ENCODE data around the gene CNTN5. TPM values are rescaled to one million over a fixed set of nuclear protein-coding genes. Genes with fewer than 3 reads are reported as not detected.

Gene CNTN5
- polyA plus RNA-seq, 1 donor (not counting 4 experiments of a cell fraction or from before 2014, with no cell fraction given): not detected

DNA sequence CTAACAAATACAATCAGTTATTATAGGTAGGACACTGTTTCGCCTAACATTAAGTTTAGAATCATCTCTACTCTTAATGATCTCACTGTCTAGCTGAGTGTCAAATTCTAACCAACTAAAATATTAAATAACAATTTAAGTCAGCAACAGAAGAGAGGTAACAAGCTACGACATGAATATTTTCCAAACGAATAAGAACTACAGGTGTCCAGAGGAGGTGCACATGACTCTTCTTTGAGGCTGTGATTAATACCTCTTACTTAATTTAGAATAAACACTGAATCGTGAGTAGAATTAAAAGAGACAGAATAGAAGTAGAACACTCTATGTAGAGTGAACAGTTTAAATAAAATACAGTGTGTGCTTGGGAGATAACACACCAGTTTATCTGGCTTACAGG lies 1047.4 kb downstream of the CNTN5 start:
- Histone ChIP-seq H3K9ac (ENCODE audit: control insufficient read depth, extremely low read depth, insufficient read depth, low read length) (no peak overlapping the region), H3K79me2 (ENCODE audit: control insufficient read depth, insufficient read depth, low read length) (no peaks in the 10 kb centered on the region), H3K4me3 (ENCODE audit: control insufficient read depth in 2 of 3, extremely low read depth in 1 of 3, insufficient read depth in 2 of 3, low read depth in 1 of 3, low read length in 3 of 3) (no peak overlapping the region), H3K36me3 (ENCODE audit: control insufficient read depth in 2 of 2, extremely low read depth in 1 of 2, insufficient read depth in 2 of 2, low read length in 2 of 2) (no peaks in the 10 kb centered on the region), H3K9me1 (ENCODE audit: control insufficient read depth, extremely low read depth, insufficient read depth, low read length) (no peaks in the 10 kb centered on the region), H3K4me1 (ENCODE audit: control insufficient read depth, extremely low read depth, insufficient read depth, low read length) (no peaks in the 10 kb centered on the region), H4K20me1 (ENCODE audit: control insufficient read depth, extremely low read depth, insufficient read depth, low read length) (no peaks in the 10 kb centered on the region), H3K4me2 (ENCODE audit: control insufficient read depth, extremely low read depth, insufficient read depth, low read depth, low read length) (no peak overlapping the region), H2AFZ (ENCODE audit: control insufficient read depth, low read length) (no peak overlapping the region), H3K27ac (ENCODE audit: control insufficient read depth, insufficient read depth, low read length) (no peak overlapping the region), H3K9me3 (ENCODE audit: control insufficient read depth, low read depth, low read length) (no peaks in the 10 kb centered on the region), H3K27me3 (ENCODE audit: control insufficient read depth, extremely low read depth, insufficient read depth, low read length) (no peaks in the 10 kb centered on the region)
- FAIRE-seq (no peak), DNase-seq (ENCODE audit: low read depth, low spot score) (no peak)
- TF ChIP-seq, protein P1, sequence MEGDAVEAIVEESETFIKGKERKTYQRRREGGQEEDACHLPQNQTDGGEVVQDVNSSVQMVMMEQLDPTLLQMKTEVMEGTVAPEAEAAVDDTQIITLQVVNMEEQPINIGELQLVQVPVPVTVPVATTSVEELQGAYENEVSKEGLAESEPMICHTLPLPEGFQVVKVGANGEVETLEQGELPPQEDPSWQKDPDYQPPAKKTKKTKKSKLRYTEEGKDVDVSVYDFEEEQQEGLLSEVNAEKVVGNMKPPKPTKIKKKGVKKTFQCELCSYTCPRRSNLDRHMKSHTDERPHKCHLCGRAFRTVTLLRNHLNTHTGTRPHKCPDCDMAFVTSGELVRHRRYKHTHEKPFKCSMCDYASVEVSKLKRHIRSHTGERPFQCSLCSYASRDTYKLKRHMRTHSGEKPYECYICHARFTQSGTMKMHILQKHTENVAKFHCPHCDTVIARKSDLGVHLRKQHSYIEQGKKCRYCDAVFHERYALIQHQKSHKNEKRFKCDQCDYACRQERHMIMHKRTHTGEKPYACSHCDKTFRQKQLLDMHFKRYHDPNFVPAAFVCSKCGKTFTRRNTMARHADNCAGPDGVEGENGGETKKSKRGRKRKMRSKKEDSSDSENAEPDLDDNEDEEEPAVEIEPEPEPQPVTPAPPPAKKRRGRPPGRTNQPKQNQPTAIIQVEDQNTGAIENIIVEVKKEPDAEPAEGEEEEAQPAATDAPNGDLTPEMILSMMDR (optimal IDR thresholded peaks at IDR 0.05 in 1 of 3, IDR thresholded peaks at IDR 0.05 in 1 of 3, conservative IDR thresholded peaks at IDR 0.05 in 1 of 3; ENCODE audit: extremely low read depth in 1 of 3, insufficient read depth in 2 of 3, low read length in 3 of 3): no peak
- TF ChIP-seq EZH2 (IDR thresholded peaks at IDR 0.05; ENCODE audit: low read length): no peak
- dilution Hi-C loops (cut with MboI; ENCODE audit: extremely low pct_ligation_motif_present, low sequenced_read_pairs): no loop called here

DNA sequence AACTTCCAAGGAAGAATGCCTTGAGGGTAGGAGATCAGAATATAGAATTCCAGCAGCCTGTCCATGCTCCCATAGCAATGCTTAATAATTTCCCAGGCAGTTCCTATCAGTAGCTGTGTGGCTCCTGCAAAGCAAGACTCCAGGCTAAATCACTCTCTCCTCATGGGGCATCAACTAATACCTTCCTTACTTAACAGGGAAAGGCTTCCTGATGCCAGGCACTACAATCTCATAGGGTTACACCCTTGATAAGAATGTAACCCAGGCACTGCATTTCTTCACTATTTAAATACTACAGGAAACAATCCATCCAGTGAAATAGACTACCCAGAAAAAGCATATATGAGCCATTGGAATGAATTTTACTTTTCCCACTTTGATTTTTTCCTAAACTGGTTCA lies 1051.4 kb downstream of the CNTN5 start:
- Histone ChIP-seq H3K27me3 (ENCODE audit: control insufficient read depth, extremely low read depth, insufficient read depth, low read length) (no peaks in the 10 kb centered on the region), H2AFZ (ENCODE audit: control insufficient read depth, low read length) (no peak overlapping the region), H4K20me1 (ENCODE audit: control insufficient read depth, extremely low read depth, insufficient read depth, low read length) (no peaks in the 10 kb centered on the region), H3K9me3 (ENCODE audit: control insufficient read depth, low read depth, low read length) (no peaks in the 10 kb centered on the region), H3K4me2 (ENCODE audit: control insufficient read depth, extremely low read depth, insufficient read depth, low read depth, low read length) (no peak overlapping the region), H3K79me2 (ENCODE audit: control insufficient read depth, insufficient read depth, low read length) (no peaks in the 10 kb centered on the region), H3K36me3 (ENCODE audit: control insufficient read depth in 2 of 2, extremely low read depth in 1 of 2, insufficient read depth in 2 of 2, low read length in 2 of 2) (no peaks in the 10 kb centered on the region), H3K4me1 (ENCODE audit: control insufficient read depth, extremely low read depth, insufficient read depth, low read length) (no peaks in the 10 kb centered on the region), H3K4me3 (ENCODE audit: control insufficient read depth in 2 of 3, extremely low read depth in 1 of 3, insufficient read depth in 2 of 3, low read depth in 1 of 3, low read length in 3 of 3) (no peak overlapping the region), H3K9me1 (ENCODE audit: control insufficient read depth, extremely low read depth, insufficient read depth, low read length) (no peaks in the 10 kb centered on the region), H3K9ac (ENCODE audit: control insufficient read depth, extremely low read depth, insufficient read depth, low read length) (no peak overlapping the region), H3K27ac (ENCODE audit: control insufficient read depth, insufficient read depth, low read length) (no peak overlapping the region)
- FAIRE-seq: no peak
- TF ChIP-seq, protein P1 (optimal IDR thresholded peaks at IDR 0.05 in 1 of 3, IDR thresholded peaks at IDR 0.05 in 1 of 3, conservative IDR thresholded peaks at IDR 0.05 in 1 of 3; ENCODE audit: extremely low read depth in 1 of 3, insufficient read depth in 2 of 3, low read length in 3 of 3): no peak
- no peak for TF ChIP-seq EZH2 (IDR thresholded peaks at IDR 0.05; ENCODE audit: low read length)
- DNase-seq (ENCODE audit: low read depth, low spot score): no peak
- dilution Hi-C loops (cut with MboI; ENCODE audit: extremely low pct_ligation_motif_present, low sequenced_read_pairs): no loop called here
